Stimulated activated CD8-positive, alpha-beta memory T cell treated with anti-CD3 and anti-CD28 coated beads, Interleukin-4, amount 100 ng/mL, for 24 hours (primary cell): Measurements from ENCODE around the gene OR2G2.

Experiments
- DNase-seq: peaks from one replicate; pipeline ENCODE4 v3.0.0-alpha.2; 2020; ENCODE audit warnings: low read depth

The OR2G2 gene

GRCh38 chr1:247588060-247588459 is at the start of gene OR2G2:
TSS of gene OR2G2 (plus strand) at chr1:247588360. CDS start at chr1:247588360, 0 bp downstream.
- DNase-seq = no peak

DNA sequence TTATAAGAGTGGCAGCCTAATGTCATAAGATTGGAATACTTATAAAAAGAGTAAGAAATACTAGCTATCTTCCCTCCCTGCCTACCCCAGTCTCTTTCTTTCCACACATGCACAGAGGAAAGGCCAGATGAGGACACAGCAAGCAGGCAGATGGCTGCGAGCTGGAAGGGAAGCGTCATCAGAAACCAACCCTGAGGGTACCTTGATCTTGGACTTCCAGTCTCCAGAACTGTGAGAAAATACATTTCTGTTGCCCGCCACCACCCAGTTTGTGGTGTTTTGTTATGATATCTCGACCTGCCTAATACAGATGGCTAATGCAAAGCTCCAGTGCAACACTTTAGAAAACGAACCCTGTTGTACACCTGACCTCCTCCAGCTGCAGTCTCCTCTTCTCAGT is 49.6 kb upstream of the OR2G2 start:
- no peak for DNase-seq

GRCh38 chr1:247539215-247539614 is 48.9 kb upstream of the OR2G2 start:
- DNase-seq = no peak

- no peak for DNase-seq
Observed at GRCh38 chr1:247540581-247540980, 47.6 kb upstream of the OR2G2 start.

- DNase-seq = no peak
Observed at GRCh38 chr1:247542811-247543210, 45.3 kb upstream of the OR2G2 start.

DNA sequence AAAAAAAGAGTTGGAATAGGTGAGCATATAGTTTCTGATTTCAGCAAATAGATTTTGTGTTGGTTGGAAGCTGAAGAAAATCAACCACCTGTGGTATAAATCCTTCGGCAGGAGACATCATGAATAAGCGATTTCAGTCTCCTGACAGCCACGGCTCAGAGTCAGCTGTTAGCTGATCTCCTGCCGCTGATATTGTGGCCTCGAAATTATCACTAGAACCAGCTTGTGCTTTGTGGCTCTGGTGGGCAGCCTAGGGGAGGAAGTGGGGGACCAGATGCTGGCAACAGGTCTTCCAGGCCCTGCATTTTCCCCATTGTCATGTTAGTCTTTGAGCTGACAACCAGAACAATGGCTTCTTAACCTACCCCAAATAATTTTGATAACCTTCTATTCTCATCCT is 40.1 kb upstream of the OR2G2 start:
- no peak for DNase-seq

DNA sequence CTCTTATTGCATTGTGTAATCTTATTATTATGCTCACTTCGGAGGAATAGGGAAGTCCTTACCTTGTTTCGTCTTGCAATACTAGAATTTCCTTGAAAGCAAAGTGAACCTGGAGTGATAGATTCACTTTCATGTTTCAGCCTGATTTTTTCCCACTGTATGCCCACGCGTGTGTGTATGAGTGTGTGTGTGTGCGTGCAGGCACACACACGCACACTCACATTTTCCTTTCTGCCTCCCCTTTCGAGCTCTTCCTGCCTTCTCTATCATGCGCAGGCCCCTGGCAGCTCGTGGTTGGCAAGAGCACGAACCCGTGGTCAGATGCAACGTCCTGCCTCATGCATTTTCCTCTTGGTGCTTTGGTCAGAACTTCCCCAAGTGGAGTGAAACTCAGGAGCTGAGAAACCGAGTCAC is 39.4 kb upstream of the OR2G2 start, which contains the start of gene GCSAML:
TSS of gene GCSAML (plus strand) at position 366 of the 414 bp plus-strand sequence. CDS start 58 bp downstream, outside the sequence.
- no peak for DNase-seq

DNA sequence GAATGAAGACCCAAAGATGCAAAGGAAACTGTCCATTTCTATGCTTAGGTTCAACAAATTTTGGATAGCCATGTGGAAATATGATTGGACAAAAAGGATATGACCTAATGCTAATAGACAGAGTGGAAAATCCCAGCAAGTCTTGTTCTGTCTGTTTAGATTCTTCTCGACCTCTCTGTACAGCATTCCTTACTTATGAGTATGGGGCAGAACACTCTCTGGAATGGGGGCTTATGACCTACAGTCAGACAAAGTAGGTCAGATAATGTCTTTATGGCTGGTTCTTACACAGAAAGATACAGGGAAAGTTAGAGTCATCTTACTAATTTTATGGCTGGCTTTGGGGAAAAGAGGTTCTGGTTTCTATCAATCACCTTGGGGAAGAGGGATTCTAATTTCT is 36.4 kb upstream of the OR2G2 start:
- DNase-seq = no peak

DNA sequence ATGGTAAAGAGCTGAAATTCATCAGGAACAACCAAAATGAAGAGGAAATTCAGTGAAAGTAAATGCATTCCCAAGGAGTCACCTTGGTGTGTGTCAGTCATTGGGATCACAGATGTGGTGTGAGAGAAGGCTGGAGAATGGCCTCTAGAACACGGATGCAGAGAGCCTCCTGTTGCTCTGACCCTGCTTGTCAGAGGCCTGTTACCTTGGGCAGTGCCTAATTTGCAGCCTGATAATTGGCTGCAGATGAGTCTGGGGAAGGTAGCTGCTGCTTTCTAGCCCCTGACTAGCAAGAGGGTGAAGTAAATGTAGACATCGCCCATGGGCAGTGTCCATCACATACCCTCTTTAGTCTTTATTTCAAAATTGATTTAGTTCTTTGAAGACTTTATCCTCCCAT is 35.9 kb upstream of the OR2G2 start:
- no peak for DNase-seq

DNA sequence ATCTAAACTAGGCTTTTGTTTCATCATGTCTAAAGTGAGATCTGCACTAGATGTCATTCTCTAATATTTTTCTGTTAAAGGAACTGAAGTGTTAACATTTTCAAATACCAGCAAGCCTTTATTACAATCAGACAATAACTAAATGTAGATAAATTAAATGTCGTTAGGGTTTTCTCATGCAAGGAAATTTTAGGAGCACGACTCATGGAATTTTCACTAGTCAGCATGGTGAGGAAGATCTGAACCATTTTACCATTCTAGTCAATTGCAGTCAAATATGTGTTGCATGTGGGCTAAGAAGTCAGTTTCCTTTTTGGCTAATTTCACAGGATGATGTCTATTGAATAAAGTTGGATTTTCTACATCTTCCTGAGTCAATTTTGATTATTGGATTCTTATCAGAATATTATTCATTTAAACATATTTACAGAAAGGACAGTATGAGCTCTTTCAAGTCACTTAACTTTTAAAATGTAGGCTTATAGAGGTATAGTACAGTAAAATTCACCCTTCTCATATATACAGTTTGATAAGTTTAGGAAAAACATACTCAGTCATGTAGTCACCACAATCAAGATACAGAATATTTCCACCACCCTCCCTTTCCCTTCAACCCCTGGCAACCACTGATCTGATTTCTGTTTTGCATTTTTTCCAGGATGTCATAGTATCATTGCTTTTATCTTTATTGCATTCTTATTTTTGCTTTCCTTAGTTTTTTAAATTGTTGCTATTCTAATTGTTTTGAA is 30.1 kb upstream of the OR2G2 start:
- no peak for DNase-seq

DNA sequence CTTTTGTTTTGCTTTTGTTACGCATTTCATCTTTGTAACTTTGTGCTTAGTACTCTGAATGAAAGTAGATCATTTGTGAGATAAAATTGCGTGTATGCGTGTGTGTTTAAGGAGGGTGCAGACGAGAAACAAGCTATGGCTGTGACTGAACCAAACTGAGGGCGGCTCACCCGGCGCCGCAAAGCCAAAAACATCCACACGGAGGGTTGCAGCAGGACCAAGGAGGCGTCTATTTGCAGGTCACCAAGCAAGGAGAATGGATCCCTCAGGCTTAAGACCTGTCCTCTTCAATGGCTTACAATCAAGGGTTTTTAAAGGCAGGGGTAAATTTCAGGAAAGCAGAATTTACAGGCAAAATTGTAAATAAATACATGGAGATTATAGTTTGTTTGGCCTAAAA is 26.4 kb upstream of the OR2G2 start:
- DNase-seq = no peak

DNA sequence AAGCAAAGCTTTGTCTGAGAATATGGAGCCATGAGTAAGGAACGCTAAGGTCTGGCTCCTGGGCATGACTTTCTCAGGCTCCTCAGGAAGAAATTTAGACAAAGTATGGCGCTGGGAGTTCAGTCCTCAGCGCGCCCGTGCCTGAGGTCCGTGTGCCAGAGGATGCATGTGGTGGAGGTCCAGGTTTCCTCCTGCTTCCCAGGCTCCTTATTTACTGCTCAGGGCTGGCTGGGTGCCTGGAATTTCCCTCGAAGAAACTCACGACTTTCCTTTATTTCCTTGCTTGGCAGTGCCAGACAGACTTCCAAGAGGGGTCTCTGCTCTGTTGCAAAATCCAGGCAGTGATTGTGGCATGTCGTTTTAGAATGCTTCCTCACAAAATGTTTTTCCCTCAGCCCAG is 26.0 kb upstream of the OR2G2 start:
- no peak for DNase-seq

GRCh38 chr1:247574236-247574635 is 13.9 kb upstream of the OR2G2 start:
- DNase-seq = no peak

- DNase-seq = no peak
Observed at GRCh38 chr1:247574664-247575063, 13.5 kb upstream of the OR2G2 start.

DNA sequence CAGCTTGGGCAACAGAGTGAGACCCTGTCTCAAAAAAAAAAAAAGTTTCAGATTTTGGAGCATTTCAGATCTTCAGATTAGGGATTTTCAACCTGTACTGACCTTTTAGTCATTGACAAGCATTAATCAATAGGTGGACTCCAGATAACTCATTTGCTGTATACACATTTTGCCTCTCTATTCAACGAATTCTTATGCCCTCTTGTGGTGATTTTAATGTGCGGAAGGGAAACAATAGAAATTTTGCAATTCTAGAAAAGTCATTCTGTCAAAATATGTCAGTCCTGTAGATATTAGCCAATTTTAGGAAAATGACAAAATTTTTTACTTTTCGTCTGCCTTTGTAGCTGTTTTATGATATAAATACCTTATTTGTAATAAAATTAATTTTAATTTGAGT is 11.6 kb upstream of the OR2G2 start:
- DNase-seq = no peak

DNA sequence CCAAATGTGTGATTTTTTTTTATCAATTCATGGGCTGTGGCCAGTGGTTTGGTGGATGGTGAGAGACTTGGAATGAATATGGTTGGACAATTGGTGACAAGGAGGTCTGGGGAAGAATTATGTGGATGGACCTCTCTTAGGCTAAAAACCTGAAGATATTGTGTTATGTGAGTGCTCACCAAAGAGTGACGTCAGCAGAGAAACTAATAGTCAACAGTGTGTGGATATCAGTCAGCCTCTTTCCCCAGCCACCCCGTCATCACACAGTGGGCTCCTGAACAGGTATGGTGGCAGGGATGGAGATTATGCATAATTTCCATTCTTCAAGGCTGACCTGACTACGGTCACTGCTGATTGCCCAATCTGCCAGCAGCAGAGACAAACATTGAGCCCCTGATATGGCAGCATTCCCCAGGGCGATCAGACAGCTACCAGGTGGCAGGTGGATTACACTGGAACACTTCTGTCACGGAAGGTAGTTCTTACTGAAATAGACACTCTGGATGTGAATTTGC is 9.2 kb upstream of the OR2G2 start:
- no peak for DNase-seq

DNA sequence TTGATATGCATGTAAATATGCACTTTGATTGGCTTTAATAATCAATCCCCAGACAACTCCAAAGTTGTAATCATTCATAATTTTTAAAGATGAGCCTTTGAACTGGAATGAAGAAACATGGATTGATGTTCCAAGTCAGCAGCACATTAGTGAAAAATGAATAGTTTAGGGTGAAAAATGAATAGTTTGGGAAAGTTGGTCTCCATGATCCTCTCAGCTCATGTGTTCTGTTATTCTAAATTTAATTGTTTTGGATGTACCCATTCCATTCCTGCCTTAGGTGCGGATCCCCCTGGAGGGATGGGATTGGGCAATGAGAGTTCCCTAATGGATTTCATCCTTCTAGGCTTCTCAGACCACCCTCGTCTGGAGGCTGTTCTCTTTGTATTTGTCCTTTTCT is 17.1 kb downstream of the OR2G2 start, which contains the start of gene OR2G3:
TSS of gene OR2G3 (plus strand) at position 301 of the 400 bp plus-strand sequence. CDS start at position 301, 0 bp downstream.
- no peak for DNase-seq

GRCh38 chr1:247613405-247613804 is 25.2 kb downstream of the OR2G2 start:
- no peak for DNase-seq

DNA sequence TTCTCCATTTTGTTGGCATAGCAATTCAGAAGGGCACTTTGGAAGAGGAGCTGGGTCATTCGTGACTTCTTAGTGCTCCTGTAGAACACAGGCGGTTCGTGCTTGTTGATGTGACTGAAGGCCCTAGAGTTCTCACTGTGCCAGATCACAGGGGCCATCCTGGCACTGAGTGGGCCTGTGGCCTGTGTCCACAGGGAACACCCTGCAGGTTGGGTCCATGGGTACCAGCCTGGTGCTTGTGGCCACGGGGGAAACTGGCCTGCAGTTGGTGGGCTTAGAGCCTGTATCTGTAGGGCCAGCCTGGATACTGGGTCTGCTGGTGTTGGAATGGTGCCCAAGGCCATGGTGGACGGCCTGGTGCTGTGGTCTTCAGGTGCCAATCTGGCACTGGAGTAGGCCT is 26.5 kb downstream of the OR2G2 start:
- DNase-seq = no peak

- no peak for DNase-seq
Observed at GRCh38 chr1:247627951-247628350, 39.8 kb downstream of the OR2G2 start.

- no peak for DNase-seq
Observed at GRCh38 chr1:247638011-247638410, 49.9 kb downstream of the OR2G2 start.

DNA sequence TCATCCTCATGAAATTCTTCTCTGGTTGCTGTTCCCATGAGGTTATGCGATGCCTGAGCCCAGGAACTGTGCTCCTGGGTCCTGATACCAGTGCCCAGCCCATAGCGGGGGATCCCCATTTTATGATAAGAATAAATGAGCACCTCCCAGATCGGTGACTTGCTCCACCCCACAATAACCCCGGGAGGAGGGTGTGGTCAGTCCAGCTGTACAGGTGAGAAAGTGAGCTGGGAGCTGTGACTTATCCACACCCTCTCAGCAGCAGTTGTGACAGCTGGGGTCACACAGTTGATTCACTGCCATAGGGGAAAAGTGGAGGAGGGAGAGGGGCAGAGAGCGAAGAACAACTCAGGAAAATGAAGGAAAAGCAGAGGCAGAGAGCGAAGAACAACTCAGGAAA is 50.6 kb downstream of the OR2G2 start:
- no peak for DNase-seq
